Camera-type eye (tissue), 1 donor: ENCODE measurements around the gene KLRC1. TPM values are rescaled to one million over a fixed set of nuclear protein-coding genes. Genes with fewer than 3 reads are reported as not detected.

Experiments used
- total RNA-seq: library from RNA; depleted of rRNA; stranded (reverse); fragments of >200 nt; gene quantifications from one replicate; pipeline ENCODE4 v1.2.3, GENCODE V29; 2014

KLRC1 gene
- 0.27 TPM for total RNA-seq

DNA sequence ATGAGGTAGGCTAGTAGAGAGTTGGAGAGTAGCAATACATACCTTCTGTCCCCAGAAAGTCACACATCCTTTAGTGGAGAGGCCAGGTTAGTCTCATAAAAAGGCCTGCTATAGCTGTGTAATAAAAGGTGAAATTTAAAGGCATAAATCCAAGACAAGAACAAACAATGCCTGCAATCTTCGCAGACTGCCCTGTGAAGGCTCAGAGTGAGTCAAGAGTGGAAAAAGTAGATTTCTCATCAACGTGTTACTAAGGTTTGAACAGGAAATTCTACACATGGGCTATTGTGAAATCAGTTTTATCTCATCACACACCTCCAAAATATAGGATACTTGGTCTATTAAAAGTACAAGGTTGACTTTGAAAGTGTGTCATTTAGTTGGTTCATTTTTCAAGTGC lies at the start of gene KLRC1:
Gene KLRC1 (minus strand): TSS at position 222 of the 400 bp plus-strand sequence. CDS start 2,221 bp downstream, outside the sequence.

DNA sequence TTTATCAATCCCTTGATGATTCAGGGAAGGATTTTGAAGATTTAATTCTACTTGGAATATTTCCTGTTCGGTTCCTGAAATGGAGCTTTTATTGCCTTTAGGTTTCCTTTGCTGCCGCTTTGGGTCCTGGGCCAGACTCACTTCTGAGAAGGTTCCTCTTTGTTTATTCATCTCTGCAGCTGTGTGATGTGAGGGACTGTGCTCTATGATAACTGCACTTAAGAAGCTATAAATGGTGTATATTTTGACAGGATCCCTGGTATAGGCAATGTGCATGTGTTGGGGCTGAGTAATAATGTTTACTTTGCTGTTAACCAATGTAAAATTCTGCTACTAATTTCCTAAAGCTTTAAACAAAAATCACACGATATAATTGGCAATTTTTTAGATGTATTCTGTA lies 17.4 kb downstream of the KLRC1 start, which contains the start of gene KLRC2:
Gene KLRC2 (minus strand): TSS at position 195 of the 400 bp plus-strand sequence. CDS start 24 bp downstream, at position 171.

DNA sequence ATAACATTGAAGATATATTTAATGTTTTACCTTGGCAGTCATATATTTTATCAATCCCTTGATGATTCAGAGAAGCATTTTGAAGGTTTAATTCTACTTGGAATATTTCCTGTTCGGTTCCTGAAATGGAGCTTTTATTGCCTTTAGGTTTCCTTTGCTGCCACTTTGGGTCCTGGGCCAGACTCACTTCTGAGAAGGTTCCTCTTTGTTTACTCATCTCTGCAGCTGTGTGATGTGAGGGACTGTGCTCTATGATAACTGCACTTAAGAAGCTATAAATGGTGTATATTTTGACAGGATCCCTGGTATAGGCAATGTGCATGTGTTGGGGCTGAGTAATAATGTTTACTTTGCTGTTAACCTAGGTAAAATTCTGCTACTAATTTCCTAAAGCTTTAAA lies 32.8 kb downstream of the KLRC1 start, which contains the start of gene KLRC3:
Gene KLRC3 (minus strand): TSS at position 262 of the 400 bp plus-strand sequence. CDS start 45 bp downstream, at position 217.

DNA sequence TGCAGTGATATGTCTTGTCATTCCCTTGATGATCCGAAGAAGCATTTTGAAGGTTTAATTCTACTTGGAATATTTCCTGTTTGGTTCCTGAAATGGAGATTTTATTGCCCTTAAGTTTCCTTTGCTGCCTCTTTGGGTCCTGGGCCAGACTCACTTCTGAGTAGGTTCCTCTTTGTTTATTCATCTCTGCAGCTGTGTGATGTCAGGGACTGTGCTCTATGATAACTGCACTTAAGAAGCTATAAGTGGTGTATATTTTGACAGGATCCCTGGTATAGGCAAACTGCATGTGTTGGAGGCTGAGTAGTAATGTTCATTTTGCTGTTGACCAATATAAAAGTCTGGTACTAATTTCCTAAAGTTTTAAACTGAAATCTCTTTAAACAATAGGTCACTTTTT lies 43.8 kb downstream of the KLRC1 start, which contains the start of gene KLRC4:
Gene KLRC4 (minus strand): TSS at position 366 of the 400 bp plus-strand sequence. CDS start 182 bp downstream, at position 184.

Other genes with a start within 250 kb of the KLRC1 start
- 84.7 TPM for gene GABARAPL1, start 240.5 kb downstream of the KLRC1 start, total RNA-seq
- 0.82 TPM for gene KLRD1, start 145.5 kb downstream of the KLRC1 start, total RNA-seq
- gene KLRK1, start 63.3 kb downstream of the KLRC1 start, total RNA-seq = 1.2 TPM
- gene KLRC4, start 43.6 kb downstream of the KLRC1 start, total RNA-seq = not detected
- not detected for gene KLRC3, start 32.8 kb downstream of the KLRC1 start, total RNA-seq
- not detected for gene KLRC2, start 17.4 kb downstream of the KLRC1 start, total RNA-seq
- 0.55 TPM for gene EIF2S3B, start 52.5 kb upstream of the KLRC1 start, total RNA-seq
- gene MAGOHB, start 160.2 kb upstream of the KLRC1 start, total RNA-seq = 39.0 TPM
- 1.2 TPM for gene STYK1, start 220.7 kb upstream of the KLRC1 start, total RNA-seq